ENCODE data around the gene CSKMT.

GRCh38 chr11:62687508-62688396 is 22.6 kb downstream of the CSKMT start:
- TF ChIP-seq CTCF (conservative IDR thresholded peaks at IDR 0.05; ENCODE audit: low read depth, low read length), result no peak
- no peak for TF ChIP-seq EZH2phosphoT487 (IDR thresholded peaks at IDR 0.05; ENCODE audit: borderline replicate concordance, low read length)
- no peak for TF ChIP-seq EZH2 (IDR thresholded peaks at IDR 0.05; ENCODE audit: low read length, unreplicated experiment)

Measured in PC-3 (cell line).